ENCODE measurements around the gene IDS.

The IDS gene

GRCh38 chrX:149469406-149469805 is 35.7 kb downstream of the IDS start:
- Histone ChIP-seq H3K9ac (ENCODE audit: low read length) (no peak overlapping the region), H3K4me3 (ENCODE audit: low read length) (no peak overlapping the region), H3K27me3 (ENCODE audit: control insufficient read depth, insufficient read depth, low read length) (no peaks in the 10 kb centered on the region), H3K9me3 (ENCODE audit: control insufficient read depth, low read length) (no peaks in the 10 kb centered on the region), H3K36me3 (ENCODE audit: control insufficient read depth, insufficient read depth, low read length) (no peaks in the 10 kb centered on the region), H3K4me1 (ENCODE audit: control insufficient read depth, insufficient read depth, low read length) (no peaks in the 10 kb centered on the region)

- no peaks in the 10 kb centered on the region for H3K36me3 ChIP-seq (ENCODE audit: control insufficient read depth, insufficient read depth, low read length)
- H3K4me3 ChIP-seq (ENCODE audit: low read length), result no peak overlapping the region
- H3K9ac ChIP-seq (ENCODE audit: low read length), result no peak overlapping the region
- no peaks in the 10 kb centered on the region for H3K4me1 ChIP-seq (ENCODE audit: control insufficient read depth, insufficient read depth, low read length)
- no peaks in the 10 kb centered on the region for H3K9me3 ChIP-seq (ENCODE audit: control insufficient read depth, low read length)
- no peaks in the 10 kb centered on the region for H3K27me3 ChIP-seq (ENCODE audit: control insufficient read depth, insufficient read depth, low read length)
Observed at GRCh38 chrX:149467920-149468319, 37.2 kb downstream of the IDS start.

DNA sequence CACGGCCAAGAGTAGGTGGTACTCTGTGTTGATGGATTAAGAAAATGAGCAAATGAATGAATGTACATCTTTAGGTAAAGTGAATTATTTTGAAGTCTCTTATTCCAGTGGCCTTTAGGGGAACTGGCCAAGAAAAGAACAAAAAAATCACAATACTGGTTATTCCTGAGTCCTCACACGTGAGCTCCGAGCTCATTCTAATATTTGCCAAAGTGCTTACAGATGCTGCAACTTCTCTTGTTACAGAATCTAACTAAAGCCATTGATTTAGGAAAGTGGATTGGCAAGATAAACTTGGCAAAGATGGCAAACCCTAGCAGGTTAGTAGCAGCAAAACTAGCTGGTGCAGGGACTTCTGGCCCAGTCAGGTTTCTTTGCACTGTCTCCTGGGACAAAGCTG is 37.6 kb downstream of the IDS start:
- H3K27me3 ChIP-seq (ENCODE audit: control insufficient read depth, insufficient read depth, low read length), result no peaks in the 10 kb centered on the region
- no peak overlapping the region for H3K9ac ChIP-seq (ENCODE audit: low read length)
- no peak overlapping the region for H3K4me3 ChIP-seq (ENCODE audit: low read length)
- H3K4me1 ChIP-seq (ENCODE audit: control insufficient read depth, insufficient read depth, low read length), result no peaks in the 10 kb centered on the region
- no peaks in the 10 kb centered on the region for H3K9me3 ChIP-seq (ENCODE audit: control insufficient read depth, low read length)
- H3K36me3 ChIP-seq (ENCODE audit: control insufficient read depth, insufficient read depth, low read length), result no peaks in the 10 kb centered on the region

- no peaks in the 10 kb centered on the region for H3K36me3 ChIP-seq (ENCODE audit: control insufficient read depth, insufficient read depth, low read length)
- H3K4me1 ChIP-seq (ENCODE audit: control insufficient read depth, insufficient read depth, low read length), result no peaks in the 10 kb centered on the region
- H3K9ac ChIP-seq (ENCODE audit: low read length), result no peak overlapping the region
- no peaks in the 10 kb centered on the region for H3K27me3 ChIP-seq (ENCODE audit: control insufficient read depth, insufficient read depth, low read length)
- no peak overlapping the region for H3K4me3 ChIP-seq (ENCODE audit: low read length)
- no peaks in the 10 kb centered on the region for H3K9me3 ChIP-seq (ENCODE audit: control insufficient read depth, low read length)
Observed at GRCh38 chrX:149462849-149463248, 42.3 kb downstream of the IDS start.

DNA sequence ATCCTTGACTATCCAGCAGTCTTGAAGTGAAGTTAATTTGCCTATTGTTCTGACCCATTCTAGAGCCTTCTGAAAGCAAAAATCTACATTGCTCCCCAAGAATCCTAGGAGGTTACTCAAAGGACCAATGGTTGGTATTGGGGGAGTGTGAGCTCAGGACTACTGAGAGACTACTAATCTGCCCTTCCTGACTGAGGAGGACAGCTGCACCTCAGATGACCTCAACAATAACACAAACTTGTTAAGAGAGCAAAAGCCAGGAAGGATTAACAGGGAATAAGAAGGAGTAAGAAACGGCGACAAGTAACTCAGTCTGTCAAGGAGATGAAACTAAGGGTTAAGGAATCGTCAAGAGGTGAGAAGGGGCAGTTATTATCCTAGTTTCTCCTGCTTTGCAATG is 43.4 kb downstream of the IDS start:
- Histone ChIP-seq H3K9me3 (ENCODE audit: control insufficient read depth, low read length) (no peaks in the 10 kb centered on the region), H3K4me3 (ENCODE audit: low read length) (no peak overlapping the region), H3K9ac (ENCODE audit: low read length) (no peak overlapping the region), H3K27me3 (ENCODE audit: control insufficient read depth, insufficient read depth, low read length) (no peaks in the 10 kb centered on the region), H3K4me1 (ENCODE audit: control insufficient read depth, insufficient read depth, low read length) (no peaks in the 10 kb centered on the region), H3K36me3 (ENCODE audit: control insufficient read depth, insufficient read depth, low read length) (no peaks in the 10 kb centered on the region)

- no peaks in the 10 kb centered on the region for H3K27me3 ChIP-seq (ENCODE audit: control insufficient read depth, insufficient read depth, low read length)
- H3K9ac ChIP-seq (ENCODE audit: low read length), result no peak overlapping the region
- H3K36me3 ChIP-seq (ENCODE audit: control insufficient read depth, insufficient read depth, low read length), result no peaks in the 10 kb centered on the region
- no peaks in the 10 kb centered on the region for H3K4me1 ChIP-seq (ENCODE audit: control insufficient read depth, insufficient read depth, low read length)
- no peak overlapping the region for H3K4me3 ChIP-seq (ENCODE audit: low read length)
- no peaks in the 10 kb centered on the region for H3K9me3 ChIP-seq (ENCODE audit: control insufficient read depth, low read length)
Observed at GRCh38 chrX:149458586-149458985, 46.5 kb downstream of the IDS start.

- no peaks in the 10 kb centered on the region for H3K9me3 ChIP-seq (ENCODE audit: control insufficient read depth, low read length)
- no peaks in the 10 kb centered on the region for H3K27me3 ChIP-seq (ENCODE audit: control insufficient read depth, insufficient read depth, low read length)
- H3K36me3 ChIP-seq (ENCODE audit: control insufficient read depth, insufficient read depth, low read length), result no peaks in the 10 kb centered on the region
- no peaks in the 10 kb centered on the region for H3K4me1 ChIP-seq (ENCODE audit: control insufficient read depth, insufficient read depth, low read length)
- H3K4me3 ChIP-seq (ENCODE audit: low read length), result no peak overlapping the region
- no peak overlapping the region for H3K9ac ChIP-seq (ENCODE audit: low read length)
Observed at GRCh38 chrX:149456476-149457245, 48.4 kb downstream of the IDS start.

- H3K36me3 ChIP-seq (ENCODE audit: control insufficient read depth, insufficient read depth, low read length), result no peaks in the 10 kb centered on the region
- H3K4me3 ChIP-seq (ENCODE audit: low read length), result no peak overlapping the region
- no peaks in the 10 kb centered on the region for H3K27me3 ChIP-seq (ENCODE audit: control insufficient read depth, insufficient read depth, low read length)
- no peaks in the 10 kb centered on the region for H3K9me3 ChIP-seq (ENCODE audit: control insufficient read depth, low read length)
- no peak overlapping the region for H3K9ac ChIP-seq (ENCODE audit: low read length)
- H3K4me1 ChIP-seq (ENCODE audit: control insufficient read depth, insufficient read depth, low read length), result no peaks in the 10 kb centered on the region
Observed at GRCh38 chrX:149455934-149456333, 49.2 kb downstream of the IDS start.

DNA sequence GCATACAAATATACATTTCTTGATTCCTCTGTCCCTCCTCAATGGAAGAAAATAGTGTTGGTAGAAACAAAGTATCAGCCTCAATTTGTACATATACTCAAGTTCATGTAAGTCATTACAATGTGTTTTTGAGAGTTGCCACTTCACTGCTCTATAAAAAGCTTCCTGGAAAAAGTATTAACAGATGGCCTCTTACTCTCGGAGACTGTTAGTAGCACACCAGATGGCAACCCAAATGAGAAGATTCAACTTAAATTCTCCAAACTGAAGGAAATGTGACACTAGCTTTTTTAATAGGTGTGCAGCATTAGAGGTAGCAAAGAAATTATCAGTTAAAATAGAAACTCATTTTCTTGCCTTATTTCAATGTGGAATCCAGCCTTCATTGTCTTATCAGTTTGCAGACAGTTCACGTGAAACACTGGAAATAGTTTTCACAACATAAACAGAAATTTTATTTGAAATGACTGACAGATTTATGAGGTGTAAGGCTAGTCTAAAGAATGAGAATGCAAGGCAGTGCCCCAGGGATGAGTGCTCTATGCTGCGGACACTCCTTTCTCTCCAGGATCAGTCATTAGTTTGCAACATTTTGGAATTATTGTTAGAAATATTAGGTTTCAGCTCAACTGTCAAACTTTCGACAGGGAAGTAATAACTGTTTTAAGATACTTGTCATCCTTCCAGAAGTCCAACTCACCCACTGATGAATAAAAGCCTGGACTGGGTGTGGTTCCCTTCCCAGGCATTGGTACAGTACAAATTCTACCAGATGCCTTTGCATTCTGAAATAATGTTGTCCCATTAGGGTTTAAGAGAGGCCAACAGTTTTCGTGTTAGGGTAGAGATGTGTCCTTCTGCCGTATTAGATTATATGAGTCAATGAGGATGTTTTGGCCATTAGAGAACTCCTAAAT is 50.9 kb downstream of the IDS start:
- Histone ChIP-seq H3K27me3 (ENCODE audit: control insufficient read depth, insufficient read depth, low read length) (no peaks in the 10 kb centered on the region), H3K4me1 (ENCODE audit: control insufficient read depth, insufficient read depth, low read length) (no peaks in the 10 kb centered on the region), H3K9ac (ENCODE audit: low read length) (no peak overlapping the region), H3K36me3 (ENCODE audit: control insufficient read depth, insufficient read depth, low read length) (no peaks in the 10 kb centered on the region), H3K4me3 (ENCODE audit: low read length) (no peak overlapping the region), H3K9me3 (ENCODE audit: control insufficient read depth, low read length) (no peaks in the 10 kb centered on the region)

- no peaks in the 10 kb centered on the region for H3K36me3 ChIP-seq (ENCODE audit: control insufficient read depth, insufficient read depth, low read length)
- H3K9ac ChIP-seq (ENCODE audit: low read length), result no peak overlapping the region
- no peaks in the 10 kb centered on the region for H3K4me1 ChIP-seq (ENCODE audit: control insufficient read depth, insufficient read depth, low read length)
- H3K4me3 ChIP-seq (ENCODE audit: low read length), result no peak overlapping the region
- no peaks in the 10 kb centered on the region for H3K27me3 ChIP-seq (ENCODE audit: control insufficient read depth, insufficient read depth, low read length)
- no peaks in the 10 kb centered on the region for H3K9me3 ChIP-seq (ENCODE audit: control insufficient read depth, low read length)
Observed at GRCh38 chrX:149453030-149453429, 52.1 kb downstream of the IDS start.

DNA sequence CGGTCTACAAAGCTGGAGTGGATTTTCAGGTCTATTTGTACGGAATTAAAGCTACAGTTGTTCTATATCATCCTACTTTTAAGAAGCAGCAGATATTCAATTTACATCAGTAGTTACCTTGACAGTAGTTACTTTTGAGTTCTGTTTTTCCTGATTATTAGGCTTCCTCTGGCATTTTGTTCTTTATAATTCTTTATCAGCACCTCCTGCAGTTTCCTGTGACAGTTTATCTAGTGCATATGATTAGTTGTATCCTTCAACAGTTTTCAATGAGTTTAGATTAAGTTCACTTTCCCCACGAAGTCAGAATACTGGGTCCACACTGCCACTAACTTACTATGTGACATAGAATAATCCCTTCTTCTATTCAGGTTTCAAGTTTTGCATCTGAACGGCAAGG is 71.7 kb downstream of the IDS start:
- Histone ChIP-seq H3K4me1 (ENCODE audit: control insufficient read depth, insufficient read depth, low read length) (no peaks in the 10 kb centered on the region), H3K9ac (ENCODE audit: low read length) (no peak overlapping the region), H3K27me3 (ENCODE audit: control insufficient read depth, insufficient read depth, low read length) (no peaks in the 10 kb centered on the region), H3K9me3 (ENCODE audit: control insufficient read depth, low read length) (no peaks in the 10 kb centered on the region), H3K4me3 (ENCODE audit: low read length) (no peak overlapping the region), H3K36me3 (ENCODE audit: control insufficient read depth, insufficient read depth, low read length) (no peaks in the 10 kb centered on the region)

- H3K4me1 ChIP-seq (ENCODE audit: control insufficient read depth, insufficient read depth, low read length), result no peaks in the 10 kb centered on the region
- H3K9me3 ChIP-seq (ENCODE audit: control insufficient read depth, low read length), result no peaks in the 10 kb centered on the region
- no peaks in the 10 kb centered on the region for H3K27me3 ChIP-seq (ENCODE audit: control insufficient read depth, insufficient read depth, low read length)
- H3K4me3 ChIP-seq (ENCODE audit: low read length), result no peak overlapping the region
- no peak overlapping the region for H3K9ac ChIP-seq (ENCODE audit: low read length)
- H3K36me3 ChIP-seq (ENCODE audit: control insufficient read depth, insufficient read depth, low read length), result no peaks in the 10 kb centered on the region
Observed at GRCh38 chrX:149433051-149433450, 72.1 kb downstream of the IDS start.
